ENCODE results near the gene KCNMA1.
A peak's percentile ranks its signal among the peaks of the same experiment; 100 is the strongest.
"Not testable (repeated sequence)": the region's sequence is repeated elsewhere in the genome, so short reads cannot be mapped to it uniquely, and the experiment has no call there.

KCNMA1 gene

DNA sequence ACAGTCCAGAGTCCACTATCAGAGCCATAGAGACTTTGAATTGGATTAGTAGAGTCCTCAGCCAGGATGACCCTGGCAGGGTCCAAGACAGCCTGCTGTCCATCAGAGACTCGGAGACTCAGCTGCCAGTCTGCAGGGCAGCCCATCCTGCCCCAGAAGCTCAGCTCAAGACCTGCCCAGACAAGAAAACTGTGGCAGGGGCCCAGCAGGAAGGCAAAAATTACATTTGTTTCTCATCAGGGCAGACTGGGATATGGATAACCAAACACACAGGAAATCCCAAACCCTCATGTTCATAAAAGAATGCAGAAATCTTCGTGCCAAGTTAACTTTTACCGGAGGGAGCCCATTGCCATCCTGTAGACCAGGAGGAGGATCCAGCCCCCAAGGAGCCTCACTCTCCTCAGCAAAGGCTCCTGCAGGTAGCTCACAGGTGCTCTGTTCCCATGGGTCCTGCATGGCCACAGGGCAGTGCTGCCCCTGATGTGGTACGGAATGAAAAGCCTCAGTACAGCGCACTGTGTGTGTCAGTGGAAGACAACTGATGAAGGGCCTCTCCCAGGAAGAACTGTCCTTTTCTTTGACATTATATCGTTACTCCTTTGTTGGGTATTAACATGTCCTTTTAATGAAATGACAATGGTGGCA, 222.2 kb downstream of the KCNMA1 start:
- no peak overlapping the region for H3K9ac ChIP-seq
- no peak overlapping the region for H3K4me3 ChIP-seq
- H4K20me1 ChIP-seq = no peaks in the 10 kb centered on the region
- H3K4me2 ChIP-seq = no peak overlapping the region
- no peaks in the 10 kb centered on the region for H3K27me3 ChIP-seq
- no peak for TF ChIP-seq Cebpa-rat (IDR thresholded peaks at IDR 0.05)
- no peaks in the 10 kb centered on the region for H3K36me3 ChIP-seq
- H3K9me3 ChIP-seq = no peaks in the 10 kb centered on the region
- H3K4me1 ChIP-seq = peaks cover 27% of the 10 kb centered on the region
- H3K27ac ChIP-seq = no peak overlapping the region

DNA sequence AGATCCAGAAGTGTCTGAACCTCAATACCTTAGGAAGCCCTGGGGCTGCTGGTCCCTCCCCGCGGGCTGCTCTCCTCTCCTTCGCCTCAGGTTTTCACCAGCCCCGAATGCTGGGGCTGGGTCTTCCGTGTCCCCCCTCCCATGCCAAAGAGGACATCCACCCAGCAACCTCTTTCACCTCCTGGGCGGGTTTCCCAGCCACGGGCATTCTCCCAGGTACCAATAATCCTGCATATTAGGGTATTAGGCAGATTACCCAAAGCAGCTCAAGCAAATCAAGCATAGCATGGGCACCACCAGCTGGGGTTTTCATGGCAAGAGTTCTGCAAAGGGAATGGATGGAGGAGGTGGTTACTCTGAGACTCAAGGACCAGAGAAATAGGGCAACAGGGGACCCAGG, 224.4 kb downstream of the KCNMA1 start:
- no peaks in the 10 kb centered on the region for H3K9me3 ChIP-seq
- H3K9ac ChIP-seq = no peak overlapping the region
- no peak overlapping the region for H3K4me3 ChIP-seq
- H3K4me2 ChIP-seq = no peak overlapping the region
- H3K27ac ChIP-seq = no peak overlapping the region
- no peaks in the 10 kb centered on the region for H4K20me1 ChIP-seq
- no peaks in the 10 kb centered on the region for H3K27me3 ChIP-seq
- TF ChIP-seq Cebpa-rat (IDR thresholded peaks at IDR 0.05) = no peak
- peaks cover 27% of the 10 kb centered on the region for H3K4me1 ChIP-seq
- H3K36me3 ChIP-seq = no peaks in the 10 kb centered on the region

DNA sequence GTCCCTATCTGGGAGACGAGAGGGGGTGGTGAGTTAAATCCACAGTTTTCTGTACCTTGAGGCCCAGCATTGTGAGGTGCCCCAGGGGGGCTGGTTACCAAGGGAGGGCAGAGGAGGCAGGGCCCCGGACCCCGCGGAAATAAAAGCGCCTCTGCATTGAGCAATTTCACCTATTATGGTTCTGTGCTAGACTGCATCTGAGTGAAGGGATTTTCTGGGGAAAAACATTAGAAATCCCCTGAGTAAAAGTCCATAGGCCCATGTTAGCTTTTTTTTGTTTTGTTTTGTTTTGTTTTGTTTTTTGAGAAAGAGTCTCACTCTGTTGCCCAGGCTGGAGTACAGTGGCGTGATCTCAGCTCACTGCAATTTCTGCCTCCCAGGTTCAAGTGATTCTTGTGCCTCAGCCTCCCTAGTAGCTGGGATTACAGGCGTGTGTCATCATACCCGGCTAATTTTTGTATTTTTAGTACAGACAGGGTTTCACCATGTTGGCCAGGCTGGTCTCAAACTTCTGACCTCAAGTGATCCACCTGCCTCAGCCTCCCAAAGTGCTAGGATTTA, 225.0 kb downstream of the KCNMA1 start:
- H3K27ac ChIP-seq, H3K36me3 ChIP-seq, H4K20me1 ChIP-seq, H3K27me3 ChIP-seq, H3K4me3 ChIP-seq, H3K9me3 ChIP-seq, H3K4me2 ChIP-seq, H3K9ac ChIP-seq: not testable (repeated sequence)
- H3K4me1 ChIP-seq = peaks cover 27% of the 10 kb centered on the region

DNA sequence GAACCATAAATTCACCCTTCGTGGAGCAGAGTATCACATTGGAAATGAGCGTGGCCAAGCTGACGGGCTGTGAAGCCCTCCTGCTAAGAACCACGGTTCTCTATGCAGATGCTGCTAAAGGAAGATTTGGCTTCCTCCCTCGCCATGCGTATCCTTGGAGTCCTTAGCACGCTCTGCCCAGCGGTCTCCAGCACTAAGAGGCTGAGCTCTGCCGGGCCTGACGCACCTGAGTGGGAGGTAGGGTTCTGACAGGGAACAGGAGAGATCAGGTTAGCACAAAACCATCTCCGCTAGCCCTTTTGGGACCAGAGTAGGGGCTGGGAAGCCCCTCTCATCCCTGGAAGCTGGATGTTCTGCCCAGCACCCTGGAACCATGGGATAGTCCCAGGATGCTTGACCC, 225.8 kb downstream of the KCNMA1 start:
- no peak for TF ChIP-seq Cebpa-rat (IDR thresholded peaks at IDR 0.05)
- Histone ChIP-seq H3K27ac (no peak overlapping the region), H3K36me3 (no peaks in the 10 kb centered on the region)

DNA sequence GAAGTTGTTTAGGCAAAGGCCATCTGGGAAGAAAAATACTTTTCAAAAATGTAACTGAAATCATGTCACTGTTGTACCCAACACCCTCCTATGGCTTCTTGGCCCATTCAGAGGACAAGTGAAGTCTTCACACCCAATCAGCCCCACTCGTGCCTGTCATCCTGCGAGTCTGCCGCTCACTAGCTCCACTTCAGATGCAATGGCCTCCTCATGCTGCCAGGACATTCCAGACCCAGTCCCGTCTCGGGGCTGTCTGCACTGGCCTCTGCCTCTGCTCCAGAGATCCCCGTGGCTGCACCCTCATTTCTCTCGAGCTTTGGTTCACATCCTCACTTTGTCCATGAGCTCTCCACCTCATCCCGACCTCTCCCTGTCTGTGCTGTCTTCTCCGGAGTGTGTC, 227.1 kb downstream of the KCNMA1 start:
- Histone ChIP-seq H3K4me2 (no peak overlapping the region), H3K36me3 (no peaks in the 10 kb centered on the region), H3K9me3 (no peaks in the 10 kb centered on the region), H3K4me1 (peaks cover 26% of the 10 kb centered on the region), H3K4me3 (no peak overlapping the region), H3K27ac (no peak overlapping the region), H4K20me1 (no peaks in the 10 kb centered on the region), H3K9ac (no peak overlapping the region), H3K27me3 (no peaks in the 10 kb centered on the region)
- no peak for TF ChIP-seq Cebpa-rat (IDR thresholded peaks at IDR 0.05)

More for the DNA sequence above, 225.8 kb downstream of the KCNMA1 start:
- no peaks in the 10 kb centered on the region for H3K27me3 ChIP-seq
- peaks cover 30% of the 10 kb centered on the region for H3K4me1 ChIP-seq
- H3K9me3 ChIP-seq = no peaks in the 10 kb centered on the region
- no peak overlapping the region for H3K9ac ChIP-seq
- no peak overlapping the region for H3K4me2 ChIP-seq
- no peaks in the 10 kb centered on the region for H4K20me1 ChIP-seq
- no peak overlapping the region for H3K4me3 ChIP-seq

DNA sequence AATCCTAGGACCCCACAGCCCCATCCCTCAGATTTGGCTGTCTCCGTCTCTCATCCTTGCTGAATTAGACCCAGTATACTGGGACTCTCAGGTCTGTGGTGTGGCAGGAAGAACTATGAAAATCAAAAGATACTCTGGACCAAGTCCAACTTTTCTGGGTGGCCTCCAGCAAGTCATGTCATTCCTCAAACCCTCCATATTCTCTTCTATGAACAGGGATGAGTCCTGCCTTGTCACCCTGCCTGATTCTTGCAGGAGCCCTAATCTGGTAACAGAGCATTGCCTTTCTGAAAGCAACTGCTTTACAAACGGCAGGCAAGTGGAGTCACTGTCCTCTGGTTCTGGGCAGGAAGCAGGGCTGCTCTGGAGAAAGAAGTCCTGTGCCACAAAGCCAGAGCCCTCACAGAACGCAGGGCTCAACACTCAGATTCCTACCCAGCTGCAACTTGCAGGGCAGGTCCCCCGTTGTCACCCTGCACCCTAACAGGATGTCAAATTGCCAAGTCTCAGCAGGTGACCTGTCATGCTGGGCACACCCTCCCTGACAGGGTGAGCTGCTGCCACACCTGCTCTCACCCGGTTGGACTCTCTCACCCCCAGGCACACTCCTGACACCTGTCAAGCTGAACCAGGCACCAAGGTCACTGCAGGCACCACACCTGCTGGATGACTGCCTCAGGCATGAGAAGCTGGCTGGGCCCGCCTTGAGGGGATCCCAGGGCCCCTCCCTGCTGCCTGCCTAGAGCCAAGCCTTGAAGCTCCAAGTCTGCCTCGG, 227.7 kb downstream of the KCNMA1 start:
- Histone ChIP-seq H3K9ac (no peak overlapping the region), H3K4me1 (peaks cover 22% of the 10 kb centered on the region), H3K36me3 (no peaks in the 10 kb centered on the region), H3K27ac (no peak overlapping the region), H3K9me3 (no peaks in the 10 kb centered on the region), H4K20me1 (no peaks in the 10 kb centered on the region), H3K27me3 (no peaks in the 10 kb centered on the region), H3K4me2 (no peak overlapping the region), H3K4me3 (no peak overlapping the region)
- TF ChIP-seq Cebpa-rat (IDR thresholded peaks at IDR 0.05) = no peak

DNA sequence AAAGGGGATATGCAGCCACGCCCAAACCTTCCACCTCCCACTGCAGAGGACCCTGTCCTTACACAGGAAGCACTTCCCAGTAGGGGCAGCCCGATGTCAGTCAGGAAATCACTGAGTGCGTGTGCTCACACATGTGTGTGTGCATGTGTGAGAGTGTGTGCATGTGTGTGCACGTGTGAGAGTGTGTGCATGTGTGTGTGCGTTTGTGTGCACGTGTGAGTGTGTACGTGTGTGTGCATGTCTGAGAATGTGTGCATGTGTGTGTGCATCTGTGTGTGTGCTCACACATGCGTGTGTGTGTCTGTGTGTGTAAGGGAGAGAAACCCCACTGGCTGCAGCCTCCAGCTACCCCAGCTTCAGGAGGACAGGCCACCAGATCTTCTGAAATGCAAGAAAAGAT, 229.3 kb downstream of the KCNMA1 start:
- Histone ChIP-seq H3K36me3 (no peaks in the 10 kb centered on the region), H3K27me3 (no peaks in the 10 kb centered on the region), H3K4me2 (no peak overlapping the region), H3K9ac (no peak overlapping the region), H3K4me3 (no peak overlapping the region), H3K4me1 (peaks cover 14% of the 10 kb centered on the region), H4K20me1 (no peaks in the 10 kb centered on the region), H3K9me3 (no peaks in the 10 kb centered on the region), H3K27ac (no peak overlapping the region)
- TF ChIP-seq Cebpa-rat (IDR thresholded peaks at IDR 0.05) = no peak

DNA sequence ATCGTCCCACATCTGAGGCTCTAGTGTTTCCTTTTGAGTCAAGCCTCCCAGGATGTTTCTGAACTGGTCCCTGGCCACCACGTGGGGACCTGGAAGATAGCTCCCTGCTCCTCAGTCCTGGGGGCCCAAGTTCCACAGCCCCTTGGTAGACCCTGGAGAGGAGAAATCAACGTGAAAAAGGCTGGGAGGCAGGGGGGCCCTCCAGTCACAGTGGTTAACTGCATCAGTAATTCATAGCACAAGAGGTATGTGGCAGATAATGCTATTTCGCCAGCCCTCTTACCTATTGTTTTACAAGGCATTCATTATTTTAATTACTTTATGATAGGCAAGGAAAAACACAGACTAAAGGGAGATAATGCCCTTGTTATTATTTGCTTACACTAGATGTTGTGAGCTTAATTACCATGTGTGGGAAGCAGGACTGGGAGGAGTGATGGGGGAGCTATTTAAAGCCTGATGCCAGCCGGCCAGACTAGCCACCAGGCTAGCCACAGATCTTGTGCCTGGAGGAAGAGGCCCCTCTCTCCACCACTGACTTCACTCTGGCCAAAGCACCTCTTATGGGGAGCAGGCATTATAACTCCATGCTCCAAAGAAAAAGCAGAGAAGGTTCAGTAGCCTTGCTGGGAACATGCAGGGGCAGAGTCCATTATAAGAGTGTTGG, 230.7 kb downstream of the KCNMA1 start:
- Histone ChIP-seq H3K9ac (no peak overlapping the region), H3K27me3 (no peaks in the 10 kb centered on the region), H4K20me1 (no peaks in the 10 kb centered on the region), H3K4me3 (no peak overlapping the region), H3K4me2 (no peak overlapping the region; the same call in 1 of the 2 replicates), H3K36me3 (no peaks in the 10 kb centered on the region), H3K4me1 (peaks cover 14% of the 10 kb centered on the region), H3K9me3 (no peaks in the 10 kb centered on the region), H3K27ac (no peak overlapping the region)
- no peak for TF ChIP-seq Cebpa-rat (IDR thresholded peaks at IDR 0.05)

DNA sequence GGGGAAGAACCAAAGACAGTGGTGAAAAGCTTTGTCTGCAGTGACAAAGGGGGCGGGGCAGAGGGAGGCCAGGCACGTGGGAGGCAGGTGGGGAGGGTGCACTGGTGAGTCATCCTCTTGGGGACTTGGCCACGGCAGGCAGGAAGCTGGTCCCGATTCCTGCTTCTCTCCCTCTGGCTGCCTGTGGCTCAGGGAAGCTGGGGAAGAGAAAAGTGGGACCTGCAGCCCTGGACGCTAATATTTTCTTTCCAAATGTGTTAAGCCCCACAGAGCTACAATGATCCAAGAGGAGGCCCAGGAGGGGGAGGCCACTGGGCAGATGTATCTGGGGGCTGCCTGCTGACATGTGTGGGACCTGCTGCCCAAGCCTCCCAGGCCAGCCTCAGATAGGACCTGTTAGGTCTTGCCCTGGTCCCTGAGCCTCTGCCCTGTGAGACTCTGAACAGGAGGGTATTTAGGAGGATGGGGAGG, 231.8 kb downstream of the KCNMA1 start:
- H4K20me1 ChIP-seq = no peaks in the 10 kb centered on the region
- H3K4me3 ChIP-seq = no peak overlapping the region
- no peak for TF ChIP-seq Cebpa-rat (IDR thresholded peaks at IDR 0.05)
- no peaks in the 10 kb centered on the region for H3K27me3 ChIP-seq
- peaks cover 14% of the 10 kb centered on the region for H3K4me1 ChIP-seq
- H3K9me3 ChIP-seq = no peaks in the 10 kb centered on the region
- H3K4me2 ChIP-seq = peak overlapping the region; percentile 28; the same call in 1 of the 2 replicates
- no peak overlapping the region for H3K27ac ChIP-seq
- no peaks in the 10 kb centered on the region for H3K36me3 ChIP-seq
- no peak overlapping the region for H3K9ac ChIP-seq

DNA sequence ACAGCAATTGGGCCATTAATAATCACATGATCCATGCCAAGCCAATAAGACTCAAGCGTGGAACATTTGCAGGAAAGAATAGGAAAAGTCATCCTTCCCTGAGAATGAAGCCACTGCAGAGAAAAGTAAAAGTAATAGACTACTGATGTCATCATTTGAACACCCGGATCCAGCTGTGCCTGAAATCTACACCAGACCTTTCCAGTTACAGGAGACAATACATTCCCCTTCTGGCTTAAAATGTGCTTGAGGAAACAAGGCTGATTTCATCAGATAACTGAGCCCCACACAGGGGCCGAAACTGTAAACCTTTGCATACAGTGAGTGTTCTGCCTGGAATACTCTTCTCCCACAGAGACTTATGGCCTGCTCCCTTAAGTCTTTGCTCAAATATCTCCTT, 232.8 kb downstream of the KCNMA1 start:
- Histone ChIP-seq H4K20me1 (no peaks in the 10 kb centered on the region), H3K27ac (no peak overlapping the region), H3K4me3 (no peak overlapping the region), H3K9me3 (no peaks in the 10 kb centered on the region), H3K36me3 (no peaks in the 10 kb centered on the region), H3K4me1 (peaks cover 14% of the 10 kb centered on the region), H3K9ac (no peak overlapping the region), H3K27me3 (no peaks in the 10 kb centered on the region), H3K4me2 (no peak overlapping the region)
- no peak for TF ChIP-seq Cebpa-rat (IDR thresholded peaks at IDR 0.05)
